Measurements from ENCODE around the gene MRFAP1L1.

MRFAP1L1 gene

GRCh38 chr4:6730603-6731317 lies 21.1 kb upstream of the MRFAP1L1 start:
- no peak overlapping the region for H3K4me3 ChIP-seq (ENCODE audit: low read depth in 1 of 2, low read length in 2 of 2)
- no peaks in the 10 kb centered on the region for H3K27me3 ChIP-seq (ENCODE audit: insufficient read depth, low read length, poor library complexity)
- no peak overlapping the region for H2AFZ ChIP-seq (ENCODE audit: low read depth, low read length)
- H4K20me1 ChIP-seq (ENCODE audit: insufficient read depth, low read length), result no peaks in the 10 kb centered on the region
- no peak for ATAC-seq (ENCODE audit: insufficient read depth, low read depth)
- TF ChIP-seq CTCF (IDR thresholded peaks at IDR 0.05; ENCODE audit: borderline replicate concordance, extremely low read depth, low read length, poor library complexity, severe bottlenecking) (no peak), EZH2 (IDR thresholded peaks at IDR 0.05; ENCODE audit: borderline replicate concordance, low read depth, low read length, severe bottlenecking) (no peak)
- no peak for DNase-seq
- H3K36me3 ChIP-seq (ENCODE audit: insufficient read depth, low read length), result no peaks in the 10 kb centered on the region
- no peak overlapping the region for H3K27ac ChIP-seq (ENCODE audit: low read length)
- H3K79me2 ChIP-seq (ENCODE audit: insufficient read depth, low read length), result no peaks in the 10 kb centered on the region
- no peaks in the 10 kb centered on the region for H3K9me3 ChIP-seq (ENCODE audit: insufficient read depth, low read length, severe bottlenecking)
- no peak overlapping the region for H3K4me2 ChIP-seq (ENCODE audit: insufficient read depth, low read length)
- H3K4me1 ChIP-seq (ENCODE audit: insufficient read depth, low read length), result no peaks in the 10 kb centered on the region
- no peak overlapping the region for H3K9ac ChIP-seq (ENCODE audit: low read depth, low read length)

- DNase-seq (no peak), ATAC-seq (ENCODE audit: insufficient read depth, low read depth) (no peak)
- no peak overlapping the region for H3K4me3 ChIP-seq (ENCODE audit: low read depth in 1 of 2, low read length in 2 of 2)
- H3K27ac ChIP-seq (ENCODE audit: low read length), result no peak overlapping the region
- no peaks in the 10 kb centered on the region for H3K27me3 ChIP-seq (ENCODE audit: insufficient read depth, low read length, poor library complexity)
- no peaks in the 10 kb centered on the region for H3K9me3 ChIP-seq (ENCODE audit: insufficient read depth, low read length, severe bottlenecking)
- H3K9ac ChIP-seq (ENCODE audit: low read depth, low read length), result no peak overlapping the region
- no peaks in the 10 kb centered on the region for H3K79me2 ChIP-seq (ENCODE audit: insufficient read depth, low read length)
- no peaks in the 10 kb centered on the region for H3K36me3 ChIP-seq (ENCODE audit: insufficient read depth, low read length)
- H2AFZ ChIP-seq (ENCODE audit: low read depth, low read length), result no peak overlapping the region
- no peak for TF ChIP-seq EZH2 (IDR thresholded peaks at IDR 0.05; ENCODE audit: borderline replicate concordance, low read depth, low read length, severe bottlenecking)
- TF ChIP-seq CTCF (IDR thresholded peaks at IDR 0.05; ENCODE audit: borderline replicate concordance, extremely low read depth, low read length, poor library complexity, severe bottlenecking), result no peak
- no peak overlapping the region for H3K4me2 ChIP-seq (ENCODE audit: insufficient read depth, low read length)
- no peaks in the 10 kb centered on the region for H4K20me1 ChIP-seq (ENCODE audit: insufficient read depth, low read length)
- no peaks in the 10 kb centered on the region for H3K4me1 ChIP-seq (ENCODE audit: insufficient read depth, low read length)
Measured at GRCh38 chr4:6728320-6729029, 18.8 kb upstream of the MRFAP1L1 start.

- no peak for ATAC-seq (ENCODE audit: insufficient read depth, low read depth)
- Histone ChIP-seq H3K4me1 (ENCODE audit: insufficient read depth, low read length) (no peaks in the 10 kb centered on the region), H3K4me2 (ENCODE audit: insufficient read depth, low read length) (no peak overlapping the region)
Measured at GRCh38 chr4:6727943-6728250, 18.2 kb upstream of the MRFAP1L1 start.

More at GRCh38 chr4:6727943-6728250, 18.2 kb upstream of the MRFAP1L1 start:
- Histone ChIP-seq H3K36me3 (ENCODE audit: insufficient read depth, low read length) (no peaks in the 10 kb centered on the region), H2AFZ (ENCODE audit: low read depth, low read length) (no peak overlapping the region), H3K9me3 (ENCODE audit: insufficient read depth, low read length, severe bottlenecking) (no peaks in the 10 kb centered on the region), H3K9ac (ENCODE audit: low read depth, low read length) (no peak overlapping the region), H3K4me3 (ENCODE audit: low read depth in 1 of 2, low read length in 2 of 2) (no peak overlapping the region), H3K79me2 (ENCODE audit: insufficient read depth, low read length) (no peaks in the 10 kb centered on the region), H3K27ac (ENCODE audit: low read length) (no peak overlapping the region), H3K27me3 (ENCODE audit: insufficient read depth, low read length, poor library complexity) (no peaks in the 10 kb centered on the region), H4K20me1 (ENCODE audit: insufficient read depth, low read length) (no peaks in the 10 kb centered on the region)
- no peak for DNase-seq
- TF ChIP-seq EZH2 (IDR thresholded peaks at IDR 0.05; ENCODE audit: borderline replicate concordance, low read depth, low read length, severe bottlenecking) (no peak), CTCF (IDR thresholded peaks at IDR 0.05; ENCODE audit: borderline replicate concordance, extremely low read depth, low read length, poor library complexity, severe bottlenecking) (no peak)
